ENCODE results near the gene IDI2.
A peak's percentile ranks its signal among the peaks of the same experiment; 100 is the strongest.
"Not testable (repeated sequence)": the region's sequence is repeated elsewhere in the genome, so short reads cannot be mapped to it uniquely, and the experiment has no call there.

The IDI2 gene

GRCh38 chr10:1025683-1026082 is at the start of gene IDI2:
IDI2 (minus strand) TSS chr10:1025859; CDS start chr10:1024723, 1,136 bp downstream.
- no peak for DNase-seq (ENCODE audit: low spot score)

GRCh38 chr10:1074748-1075308 is 49.2 kb upstream of the IDI2 start:
- no peak for DNase-seq (ENCODE audit: low spot score)

- no peak for DNase-seq (ENCODE audit: low spot score)
Measured at GRCh38 chr10:1074052-1074747, 48.5 kb upstream of the IDI2 start.

GRCh38 chr10:1070919-1071318 is 45.3 kb upstream of the IDI2 start:
- DNase-seq (ENCODE audit: low spot score) = no peak

- no peak for DNase-seq (ENCODE audit: low spot score)
Measured at GRCh38 chr10:1068380-1069361, 43.0 kb upstream of the IDI2 start.

- DNase-seq (ENCODE audit: low spot score) = not testable (repeated sequence)
Measured at GRCh38 chr10:1066734-1067133, 41.1 kb upstream of the IDI2 start.

GRCh38 chr10:1064964-1065247 is 39.2 kb upstream of the IDI2 start:
- DNase-seq (ENCODE audit: low spot score) = no peak

GRCh38 chr10:1063232-1063865 is 37.7 kb upstream of the IDI2 start:
- no peak for DNase-seq (ENCODE audit: low spot score)

GRCh38 chr10:1061930-1062774 is 36.5 kb upstream of the IDI2 start:
- DNase-seq (ENCODE audit: low spot score) = no peak

GRCh38 chr10:1059902-1060301 is 34.2 kb upstream of the IDI2 start:
- DNase-seq (ENCODE audit: low spot score) = no peak

- DNase-seq (ENCODE audit: low spot score) = no peak
Measured at GRCh38 chr10:1058017-1058416, 32.4 kb upstream of the IDI2 start.

- DNase-seq (ENCODE audit: low spot score) = peak; percentile 29
Measured at GRCh38 chr10:1057106-1057657, 31.5 kb upstream of the IDI2 start.

- peak; percentile 93 for DNase-seq (ENCODE audit: low spot score)
Measured at GRCh38 chr10:1056326-1057105, 30.9 kb upstream of the IDI2 start, which contains the start of gene WDR37. WDR37 (plus strand) TSS chr10:1056385; CDS start chr10:1072156, 15,771 bp downstream.

GRCh38 chr10:1054684-1055083 is 29.0 kb upstream of the IDI2 start:
- no peak for DNase-seq (ENCODE audit: low spot score)

GRCh38 chr10:1050554-1050953 is 24.9 kb upstream of the IDI2 start:
- peak; percentile 67 for DNase-seq (ENCODE audit: low spot score)

- no peak for DNase-seq (ENCODE audit: low spot score)
Measured at GRCh38 chr10:1050145-1050544, 24.5 kb upstream of the IDI2 start.

- DNase-seq (ENCODE audit: low spot score) = no peak
Measured at GRCh38 chr10:1049425-1049958, 23.8 kb upstream of the IDI2 start.

- peak; percentile 95 for DNase-seq (ENCODE audit: low spot score)
Measured at GRCh38 chr10:1048732-1049424, 23.2 kb upstream of the IDI2 start, which contains the start of gene IDI1. IDI1 (minus strand) TSS chr10:1049119; CDS start chr10:1049003, 116 bp downstream.

- DNase-seq (ENCODE audit: low spot score) = no peak
Measured at GRCh38 chr10:1048349-1048731, 22.7 kb upstream of the IDI2 start.

All from HuH-7 (cell line).